Left lung (tissue), 10 donors: ENCODE measurements around the gene EMILIN1. TPM values are rescaled to one million over a fixed set of nuclear protein-coding genes. Genes with fewer than 3 reads are reported as not detected.

ENCODE experiments used
- ATAC-seq: fragments of 200-7000 bp; cut with Tn5 transposase; one replicate; pipeline ENCODE4 v1.9.1; 2020; ENCODE audit warnings: moderate library complexity
- DNase-seq, 4 donors: peaks; one replicate each; pipeline ENCODE4 v3.0.0-alpha.2; 2013 to 2020
- H3K27ac ChIP-seq, 2 donors: fragments of 200-600 bp; sonication (generic) in 1 of 2; one replicate each; pipeline versions ENCODE4 v1.5.0 to v1.8.0; 2020 to 2021
- H3K27me3 ChIP-seq, 2 donors: fragments of 200-600 bp; sonication (generic) in 1 of 2; one replicate each; pipeline versions ENCODE4 v1.5.0 to v1.8.0; 2020 to 2021
- H3K36me3 ChIP-seq, 2 donors: fragments of 200-600 bp; sonication (generic) in 1 of 2; one replicate each; pipeline versions ENCODE4 v1.5.0 to v1.8.0; 2020 to 2021
- H3K4me1 ChIP-seq, 2 donors: fragments of 200-600 bp; one replicate each; pipeline ENCODE4 v1.8.0; 2021
- H3K4me3 ChIP-seq, 2 donors: fragments of 200-600 bp; sonication (generic) in 1 of 2; one replicate each; pipeline versions ENCODE4 v1.5.0 to v1.8.0; 2020 to 2021; ENCODE audit warnings: mild to moderate bottlenecking in 1 of 2
- H3K9me3 ChIP-seq, 2 donors: fragments of 200-600 bp; sonication (generic) in 1 of 2; one replicate each; pipeline versions ENCODE4 v1.5.0 to v1.8.0; 2020 to 2021
- CTCF ChIP-seq, 2 donors: fragments of 200-600 bp; sonication (generic) in 1 of 2; IDR thresholded peaks; one replicate each; pipeline versions ENCODE4 v1.5.0 to v1.8.0; 2021; ENCODE audit warnings: antibody characterized with exemption in 2 of 2
- intact Hi-C, 2 donors: fragments of 100-400 bp; cut with DNase I; formaldehyde crosslinking; loops; one replicate each; pipeline versions ENCODE4 v1.11.2 to v1.14.2; 2022
- polyA plus RNA-seq, 6 donors: library from polyadenylated mRNA; unstranded; fragments of 120-200 nt; gene quantifications; one replicate each; pipeline ENCODE4 v1.2.1, GENCODE V29; 2013; ENCODE audit not compliant: insufficient read length in 6 of 6
- total RNA-seq, 2 donors: library from RNA; stranded (reverse); fragmentation: NEBNext Ultra II Directional; extraction: Animal tissue kit (Norgen Biotek cat#: 25700); gene quantifications; one replicate each; pipeline ENCODE4 v1.2.1, GENCODE V29; 2021
- donor health status: DM: no; HTN: yes; CAD: no.
- donor health status: DM: no; HTN: no; CAD: no.

The EMILIN1 gene
- total and polyA plus RNA-seq, 8 donors, result 137 to 268 (median 176) TPM

GRCh38 chr2:27128668-27129571 is 50.5 kb downstream of the EMILIN1 start:
- ATAC-seq (no peak), DNase-seq (no peak)
- Histone ChIP-seq H3K36me3 (peaks cover 0 to 35% of the 10 kb centered on the region in 2 donors), H3K9me3 (no peaks in the 10 kb centered on the region), H3K4me1 (peaks cover 9 to 17% of the 10 kb centered on the region in 2 donors), H3K27me3 (no peaks in the 10 kb centered on the region), H3K27ac (no peak overlapping the region), H3K4me3 (no peak overlapping the region)
- intact Hi-C loops, result no loop called here
- TF ChIP-seq CTCF (IDR thresholded peaks at IDR 0.05), result no peak

GRCh38 chr2:27130396-27130795 is 52.0 kb downstream of the EMILIN1 start:
- DNase-seq, result no peak
- Histone ChIP-seq H3K9me3 (no peaks in the 10 kb centered on the region), H3K27me3 (no peaks in the 10 kb centered on the region), H3K4me1 (peaks cover 9 to 16% of the 10 kb centered on the region in 2 donors), H3K36me3 (peaks cover 0 to 35% of the 10 kb centered on the region in 2 donors), H3K27ac (no peak overlapping the region), H3K4me3 (no peak overlapping the region)
- ATAC-seq, result no peak
- intact Hi-C loops, result no loop called here
- TF ChIP-seq CTCF (IDR thresholded peaks at IDR 0.05), result no peak

GRCh38 chr2:27131429-27131828 is 53.0 kb downstream of the EMILIN1 start:
- Histone ChIP-seq H3K4me1 (peaks cover 9 to 16% of the 10 kb centered on the region in 2 donors), H3K27ac (no peak overlapping the region), H3K36me3 (peaks cover 0 to 35% of the 10 kb centered on the region in 2 donors), H3K4me3 (no peak overlapping the region), H3K9me3 (no peaks in the 10 kb centered on the region), H3K27me3 (no peaks in the 10 kb centered on the region)
- ATAC-seq (no peak), DNase-seq (no peak)
- intact Hi-C loops, result no loop called here
- TF ChIP-seq CTCF (IDR thresholded peaks at IDR 0.05), result no peak

- Histone ChIP-seq H3K4me1 (peaks cover 9 to 16% of the 10 kb centered on the region in 2 donors), H3K4me3 (peak overlapping the region; percentile 98 to 100), H3K36me3 (peaks cover 0 to 35% of the 10 kb centered on the region in 2 donors), H3K27me3 (no peaks in the 10 kb centered on the region), H3K27ac (peak overlapping the region in 1 of 2 donors; percentile 90), H3K9me3 (no peaks in the 10 kb centered on the region)
- intact Hi-C loops, result no loop called here
- no peak for TF ChIP-seq CTCF (IDR thresholded peaks at IDR 0.05)
- ATAC-seq (no peak), DNase-seq (no peak)
Observed at GRCh38 chr2:27133195-27133875, 54.9 kb downstream of the EMILIN1 start.
